Kidney epithelial cell (primary cell): ENCODE results near the gene EP400. TPM values are rescaled to one million over a fixed set of nuclear protein-coding genes. Genes with fewer than 3 reads are reported as not detected.

Source experiments
- DNase-seq: peaks from one replicate; pipeline ENCODE4 v3.0.0-alpha.2; 2010; ENCODE audit warnings: low read depth
- H3K27me3 ChIP-seq: 2 replicates; pipeline ENCODE4 v1.6.0; 2011; ENCODE audit warnings: low read length; ENCODE audit not compliant: control insufficient read depth, insufficient read depth
- H3K36me3 ChIP-seq: 2 replicates; pipeline ENCODE4 v1.5.1; 2011; ENCODE audit warnings: low read length; ENCODE audit not compliant: control insufficient read depth, insufficient read depth
- H3K4me3 ChIP-seq: 2 replicates; pipeline ENCODE4 v1.5.1; 2011; ENCODE audit warnings: low read depth, mild to moderate bottlenecking, control low read depth, low read length
- total RNA-seq: library from RNA; depleted of rRNA; stranded (reverse); fragments of >200 nt; gene quantifications from 2 replicates; pipeline ENCODE4 v1.2.3, GENCODE V29; 2015
- TF ChIP-seq, protein P1 (sequence below): IDR thresholded peaks from 2 replicates; pipeline ENCODE4 v1.5.1; 2011; ENCODE audit warnings: mild to moderate bottlenecking, moderate library complexity, low read length, control low read depth, inconsistent platforms; ENCODE audit not compliant: insufficient read depth, poor library complexity, severe bottlenecking

EP400 gene, protein sequence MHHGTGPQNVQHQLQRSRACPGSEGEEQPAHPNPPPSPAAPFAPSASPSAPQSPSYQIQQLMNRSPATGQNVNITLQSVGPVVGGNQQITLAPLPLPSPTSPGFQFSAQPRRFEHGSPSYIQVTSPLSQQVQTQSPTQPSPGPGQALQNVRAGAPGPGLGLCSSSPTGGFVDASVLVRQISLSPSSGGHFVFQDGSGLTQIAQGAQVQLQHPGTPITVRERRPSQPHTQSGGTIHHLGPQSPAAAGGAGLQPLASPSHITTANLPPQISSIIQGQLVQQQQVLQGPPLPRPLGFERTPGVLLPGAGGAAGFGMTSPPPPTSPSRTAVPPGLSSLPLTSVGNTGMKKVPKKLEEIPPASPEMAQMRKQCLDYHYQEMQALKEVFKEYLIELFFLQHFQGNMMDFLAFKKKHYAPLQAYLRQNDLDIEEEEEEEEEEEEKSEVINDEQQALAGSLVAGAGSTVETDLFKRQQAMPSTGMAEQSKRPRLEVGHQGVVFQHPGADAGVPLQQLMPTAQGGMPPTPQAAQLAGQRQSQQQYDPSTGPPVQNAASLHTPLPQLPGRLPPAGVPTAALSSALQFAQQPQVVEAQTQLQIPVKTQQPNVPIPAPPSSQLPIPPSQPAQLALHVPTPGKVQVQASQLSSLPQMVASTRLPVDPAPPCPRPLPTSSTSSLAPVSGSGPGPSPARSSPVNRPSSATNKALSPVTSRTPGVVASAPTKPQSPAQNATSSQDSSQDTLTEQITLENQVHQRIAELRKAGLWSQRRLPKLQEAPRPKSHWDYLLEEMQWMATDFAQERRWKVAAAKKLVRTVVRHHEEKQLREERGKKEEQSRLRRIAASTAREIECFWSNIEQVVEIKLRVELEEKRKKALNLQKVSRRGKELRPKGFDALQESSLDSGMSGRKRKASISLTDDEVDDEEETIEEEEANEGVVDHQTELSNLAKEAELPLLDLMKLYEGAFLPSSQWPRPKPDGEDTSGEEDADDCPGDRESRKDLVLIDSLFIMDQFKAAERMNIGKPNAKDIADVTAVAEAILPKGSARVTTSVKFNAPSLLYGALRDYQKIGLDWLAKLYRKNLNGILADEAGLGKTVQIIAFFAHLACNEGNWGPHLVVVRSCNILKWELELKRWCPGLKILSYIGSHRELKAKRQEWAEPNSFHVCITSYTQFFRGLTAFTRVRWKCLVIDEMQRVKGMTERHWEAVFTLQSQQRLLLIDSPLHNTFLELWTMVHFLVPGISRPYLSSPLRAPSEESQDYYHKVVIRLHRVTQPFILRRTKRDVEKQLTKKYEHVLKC (N-terminal part only)
- 21.4 and 21.7 TPM in 2 replicates for total RNA-seq

DNA sequence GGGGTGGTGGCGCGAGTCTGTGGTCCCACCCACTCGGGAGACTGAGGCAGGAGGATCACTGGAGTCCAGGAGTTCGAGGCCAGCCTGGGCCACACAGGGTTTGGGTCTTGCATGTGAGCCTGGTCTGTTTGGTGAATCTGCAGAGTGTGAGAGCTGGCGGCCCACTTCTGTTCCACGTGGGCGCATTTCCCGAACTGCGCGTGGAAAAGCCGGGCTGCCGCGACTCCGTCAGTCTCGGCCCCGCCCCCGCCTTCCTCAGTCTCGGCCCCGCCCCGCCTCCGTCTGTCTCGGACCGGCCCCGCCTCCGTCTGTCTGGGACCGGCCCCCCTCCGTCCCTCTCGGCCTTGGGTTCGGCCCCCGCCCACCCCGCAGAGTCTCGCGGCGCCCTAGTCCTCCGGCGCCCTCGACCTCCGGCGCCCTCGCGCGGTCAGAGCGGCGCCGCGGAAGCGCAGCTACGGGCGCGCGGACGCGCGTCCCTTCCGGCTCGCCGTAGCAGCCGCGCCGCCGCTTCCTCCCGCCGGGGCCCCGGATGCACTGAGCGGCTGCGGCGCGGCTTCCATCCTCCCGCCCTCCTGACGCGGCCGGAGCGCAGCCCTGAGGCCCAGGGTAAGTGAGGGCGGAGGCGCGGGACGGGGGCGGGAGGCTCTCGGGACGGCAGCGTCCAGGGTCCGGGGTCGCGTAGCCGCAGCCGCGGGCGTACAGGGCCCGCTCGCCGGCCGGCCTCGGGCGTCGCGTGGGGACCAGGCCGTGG, at the start of gene EP400:
Gene EP400, plus strand, starts transcription at position 512 of the 751 bp plus-strand sequence. CDS start 10,678 bp downstream, outside the sequence.
- H3K36me3 ChIP-seq: no peaks in the 10 kb centered on the region
- TF ChIP-seq, protein P1, sequence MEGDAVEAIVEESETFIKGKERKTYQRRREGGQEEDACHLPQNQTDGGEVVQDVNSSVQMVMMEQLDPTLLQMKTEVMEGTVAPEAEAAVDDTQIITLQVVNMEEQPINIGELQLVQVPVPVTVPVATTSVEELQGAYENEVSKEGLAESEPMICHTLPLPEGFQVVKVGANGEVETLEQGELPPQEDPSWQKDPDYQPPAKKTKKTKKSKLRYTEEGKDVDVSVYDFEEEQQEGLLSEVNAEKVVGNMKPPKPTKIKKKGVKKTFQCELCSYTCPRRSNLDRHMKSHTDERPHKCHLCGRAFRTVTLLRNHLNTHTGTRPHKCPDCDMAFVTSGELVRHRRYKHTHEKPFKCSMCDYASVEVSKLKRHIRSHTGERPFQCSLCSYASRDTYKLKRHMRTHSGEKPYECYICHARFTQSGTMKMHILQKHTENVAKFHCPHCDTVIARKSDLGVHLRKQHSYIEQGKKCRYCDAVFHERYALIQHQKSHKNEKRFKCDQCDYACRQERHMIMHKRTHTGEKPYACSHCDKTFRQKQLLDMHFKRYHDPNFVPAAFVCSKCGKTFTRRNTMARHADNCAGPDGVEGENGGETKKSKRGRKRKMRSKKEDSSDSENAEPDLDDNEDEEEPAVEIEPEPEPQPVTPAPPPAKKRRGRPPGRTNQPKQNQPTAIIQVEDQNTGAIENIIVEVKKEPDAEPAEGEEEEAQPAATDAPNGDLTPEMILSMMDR: peak; percentile 3
- H3K27me3 ChIP-seq: no peaks in the 10 kb centered on the region
- peak; percentile 44 for DNase-seq
- peak within 1 kb of the TSS; percentile 94 for H3K4me3 ChIP-seq

DNA sequence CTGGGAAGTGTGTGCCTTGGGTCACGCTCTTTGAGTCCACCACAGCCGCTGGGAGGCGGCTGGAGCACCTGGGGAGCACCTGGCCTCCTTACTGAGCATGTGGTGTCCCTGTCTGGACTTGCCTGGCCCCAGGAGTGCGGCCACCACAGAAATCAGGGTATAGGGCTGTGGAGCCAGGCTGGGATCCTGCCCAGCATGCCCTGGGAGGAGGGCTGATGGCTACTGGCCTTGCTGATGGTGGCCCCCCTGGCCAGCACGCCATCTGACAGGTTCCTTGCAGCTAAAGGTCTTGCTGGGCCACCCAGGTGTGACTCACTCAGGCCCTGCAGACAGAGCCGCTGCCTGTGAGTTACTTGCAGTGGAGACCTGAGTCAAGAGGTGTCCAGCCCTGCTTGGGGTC, 49.3 kb upstream of the EP400 start:
- no peak for DNase-seq
- Histone ChIP-seq H3K36me3 (peaks cover 1% of the 10 kb centered on the region), H3K27me3 (no peaks in the 10 kb centered on the region), H3K4me3 (no peak overlapping the region)
- TF ChIP-seq, protein P1: no peak

DNA sequence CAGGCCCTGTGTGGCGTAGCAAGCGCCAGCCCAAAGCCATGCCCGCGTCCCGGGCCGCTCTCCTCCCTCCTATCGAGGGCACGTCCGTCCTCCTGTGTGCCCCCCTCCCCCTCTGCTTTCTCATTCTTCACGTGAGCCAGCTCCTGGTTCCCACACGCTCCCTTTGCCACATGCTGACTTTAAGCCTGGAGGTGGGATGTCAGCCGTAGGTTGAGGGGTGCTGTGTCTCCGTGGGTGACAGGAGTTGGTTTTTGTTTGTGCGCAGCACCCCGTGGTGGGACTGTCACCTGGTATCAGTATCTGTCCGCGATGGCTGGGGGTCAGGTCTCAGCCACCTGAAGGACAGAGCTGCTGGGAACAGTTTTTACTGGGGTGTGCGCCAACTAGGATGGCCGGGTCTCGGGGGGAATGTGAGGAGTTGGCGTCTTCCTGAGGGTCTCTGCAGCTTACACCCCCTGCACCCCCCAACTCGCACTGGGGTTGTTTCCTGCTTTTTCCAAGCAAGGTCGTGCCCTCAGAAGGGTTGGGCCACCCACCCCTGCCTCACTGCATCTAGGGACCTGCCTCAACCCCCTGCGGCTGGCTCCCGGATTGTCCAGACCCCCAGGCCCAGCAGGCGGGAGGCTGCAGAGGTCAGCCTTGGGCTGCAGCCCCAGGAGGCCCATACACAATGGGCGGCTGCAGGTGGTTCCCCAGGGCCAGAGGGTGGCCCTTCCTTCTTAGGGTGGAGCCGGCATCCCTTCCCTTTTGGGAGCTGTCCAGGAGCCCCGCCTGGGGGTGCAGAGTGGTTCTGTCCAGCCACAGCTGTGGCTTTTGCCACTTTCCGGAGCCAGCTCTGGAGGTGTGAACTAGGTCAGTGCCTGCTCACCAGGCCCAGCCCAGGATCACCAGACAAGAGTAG, 48.1 kb upstream of the EP400 start:
- no peaks in the 10 kb centered on the region for H3K27me3 ChIP-seq
- TF ChIP-seq, protein P1: no peak
- peaks cover 1% of the 10 kb centered on the region for H3K36me3 ChIP-seq
- DNase-seq: no peak
- no peak overlapping the region for H3K4me3 ChIP-seq

DNA sequence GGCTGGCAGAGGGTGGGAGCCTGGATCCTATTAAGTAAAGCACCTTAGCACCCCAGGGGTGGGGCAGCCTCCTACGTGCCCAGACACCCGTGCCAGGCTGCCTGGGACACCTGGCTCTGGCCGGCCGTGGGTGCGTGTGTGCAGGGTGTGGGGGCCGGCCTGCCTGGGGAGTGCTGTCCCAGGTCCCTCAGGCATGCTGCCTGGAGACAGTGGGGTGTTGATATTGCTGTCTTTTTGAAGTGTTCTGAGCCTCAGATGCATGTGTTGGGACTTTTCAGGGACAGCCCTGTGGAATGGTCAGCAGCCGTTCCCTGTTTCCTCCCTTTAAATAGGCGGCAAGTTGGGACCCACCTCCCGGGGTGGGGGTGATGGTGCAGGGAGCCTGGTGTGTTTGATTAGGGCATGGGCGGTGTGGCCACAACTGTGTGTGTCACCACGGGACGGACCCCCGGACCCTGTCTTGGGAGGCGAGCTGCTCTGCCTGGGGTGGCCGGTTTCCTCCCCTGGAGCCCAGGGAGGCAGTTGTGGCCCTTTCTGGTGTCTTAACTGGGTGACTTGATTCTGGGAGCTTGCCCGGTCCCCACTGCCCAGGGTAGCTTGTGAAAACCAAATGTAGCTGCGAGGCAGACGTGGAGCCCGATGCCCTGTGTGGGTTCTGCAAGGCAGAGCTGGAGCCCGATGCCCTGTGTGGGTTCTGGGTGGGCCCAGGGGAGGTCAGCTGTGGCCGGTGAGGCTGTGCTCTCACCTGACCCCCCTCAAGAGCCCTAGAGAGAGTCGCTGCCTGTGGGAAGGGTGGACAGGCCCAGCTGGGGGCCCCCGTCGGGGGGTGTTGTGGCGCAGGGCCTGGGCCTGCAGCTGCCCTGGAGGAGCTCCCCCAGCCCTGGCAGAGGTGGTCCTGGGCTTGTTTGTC, 47.2 kb upstream of the EP400 start:
- TF ChIP-seq, protein P1: no peak
- no peaks in the 10 kb centered on the region for H3K27me3 ChIP-seq
- H3K36me3 ChIP-seq: peaks cover 1% of the 10 kb centered on the region
- DNase-seq: no peak
- H3K4me3 ChIP-seq: no peak overlapping the region
